Measurements from ENCODE around the gene ALDH4A1. TPM values are rescaled to one million over a fixed set of nuclear protein-coding genes. Genes with fewer than 3 reads are reported as not detected.

Gene ALDH4A1
- total RNA-seq, 3 donors from 2014 or later (not counting 1 experiment from before 2014, with no cell fraction given), result 3.4 to 4.1 (median 3.7) TPM

GRCh38 chr1:18920931-18921330, 18.6 kb upstream of the ALDH4A1 start:
- Histone ChIP-seq H3K4me1 (ENCODE audit: control insufficient read depth, insufficient read depth, low read length) (peaks cover 42% of the 10 kb centered on the region), H3K36me3 (ENCODE audit: control insufficient read depth, insufficient read depth, low read length) (peaks cover 38% of the 10 kb centered on the region), H3K27me3 (ENCODE audit: control insufficient read depth, insufficient read depth, low read length) (no peaks in the 10 kb centered on the region), H3K9me3 (ENCODE audit: control insufficient read depth, insufficient read depth, low read length) (no peaks in the 10 kb centered on the region), H3K27ac (ENCODE audit: low read length) (no peak overlapping the region), H3K4me3 (ENCODE audit: low read length) (no peak overlapping the region)
- 95% methylated on average over 7 of the region's 7 CpGs for WGBS (ENCODE audit: insufficient coverage)
- no peak for DNase-seq
- intact Hi-C loops (cut with micrococcal nuclease), result no loop called here
- H3K36me3 Mint-ChIP-seq, result no peaks in the 10 kb centered on the region
- peak overlapping the region in 1 of 2 donors; percentile 34 for H3K27ac Mint-ChIP-seq
- no peaks in the 10 kb centered on the region for H3K27me3 Mint-ChIP-seq (ENCODE audit: low read depth in 2 of 2)
- H3K9me3 Mint-ChIP-seq, result peaks cover 0 to 2% of the 10 kb centered on the region in 2 donors
- H3K4me3 Mint-ChIP-seq, result no peak overlapping the region
- ATAC-seq, result no peak
- H3K4me1 Mint-ChIP-seq, result peaks cover 29 to 48% of the 10 kb centered on the region in 2 donors
- TF ChIP-seq, protein P1, sequence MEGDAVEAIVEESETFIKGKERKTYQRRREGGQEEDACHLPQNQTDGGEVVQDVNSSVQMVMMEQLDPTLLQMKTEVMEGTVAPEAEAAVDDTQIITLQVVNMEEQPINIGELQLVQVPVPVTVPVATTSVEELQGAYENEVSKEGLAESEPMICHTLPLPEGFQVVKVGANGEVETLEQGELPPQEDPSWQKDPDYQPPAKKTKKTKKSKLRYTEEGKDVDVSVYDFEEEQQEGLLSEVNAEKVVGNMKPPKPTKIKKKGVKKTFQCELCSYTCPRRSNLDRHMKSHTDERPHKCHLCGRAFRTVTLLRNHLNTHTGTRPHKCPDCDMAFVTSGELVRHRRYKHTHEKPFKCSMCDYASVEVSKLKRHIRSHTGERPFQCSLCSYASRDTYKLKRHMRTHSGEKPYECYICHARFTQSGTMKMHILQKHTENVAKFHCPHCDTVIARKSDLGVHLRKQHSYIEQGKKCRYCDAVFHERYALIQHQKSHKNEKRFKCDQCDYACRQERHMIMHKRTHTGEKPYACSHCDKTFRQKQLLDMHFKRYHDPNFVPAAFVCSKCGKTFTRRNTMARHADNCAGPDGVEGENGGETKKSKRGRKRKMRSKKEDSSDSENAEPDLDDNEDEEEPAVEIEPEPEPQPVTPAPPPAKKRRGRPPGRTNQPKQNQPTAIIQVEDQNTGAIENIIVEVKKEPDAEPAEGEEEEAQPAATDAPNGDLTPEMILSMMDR (IDR thresholded peaks at IDR 0.05), result no peak

- no peaks in the 10 kb centered on the region for H3K36me3 Mint-ChIP-seq
- 90% methylated on average over 11 of the region's 12 CpGs for WGBS (ENCODE audit: insufficient coverage)
- peak overlapping the region; percentile 28 for H3K4me3 Mint-ChIP-seq
- no peak overlapping the region for H3K27ac ChIP-seq (ENCODE audit: low read length)
- no peak for DNase-seq
- no peaks in the 10 kb centered on the region for H3K27me3 Mint-ChIP-seq (ENCODE audit: low read depth in 2 of 2)
- ATAC-seq, result no peak
- TF ChIP-seq, protein P1 (IDR thresholded peaks at IDR 0.05), result no peak
- peaks cover 32% of the 10 kb centered on the region for H3K4me1 ChIP-seq (ENCODE audit: control insufficient read depth, insufficient read depth, low read length)
- intact Hi-C loops (cut with micrococcal nuclease), result no loop called here
- no peak overlapping the region for H3K27ac Mint-ChIP-seq
- H3K36me3 ChIP-seq (ENCODE audit: control insufficient read depth, insufficient read depth, low read length), result peaks cover 38% of the 10 kb centered on the region
- no peaks in the 10 kb centered on the region for H3K27me3 ChIP-seq (ENCODE audit: control insufficient read depth, insufficient read depth, low read length)
- no peaks in the 10 kb centered on the region for H3K9me3 Mint-ChIP-seq
- peaks cover 19 to 40% of the 10 kb centered on the region in 2 donors for H3K4me1 Mint-ChIP-seq
- no peak overlapping the region for H3K4me3 ChIP-seq (ENCODE audit: low read length)
- no peaks in the 10 kb centered on the region for H3K9me3 ChIP-seq (ENCODE audit: control insufficient read depth, insufficient read depth, low read length)
These were observed 17.6 kb upstream of the ALDH4A1 start for GRCh38 chr1:18919956-18920355.

DNA sequence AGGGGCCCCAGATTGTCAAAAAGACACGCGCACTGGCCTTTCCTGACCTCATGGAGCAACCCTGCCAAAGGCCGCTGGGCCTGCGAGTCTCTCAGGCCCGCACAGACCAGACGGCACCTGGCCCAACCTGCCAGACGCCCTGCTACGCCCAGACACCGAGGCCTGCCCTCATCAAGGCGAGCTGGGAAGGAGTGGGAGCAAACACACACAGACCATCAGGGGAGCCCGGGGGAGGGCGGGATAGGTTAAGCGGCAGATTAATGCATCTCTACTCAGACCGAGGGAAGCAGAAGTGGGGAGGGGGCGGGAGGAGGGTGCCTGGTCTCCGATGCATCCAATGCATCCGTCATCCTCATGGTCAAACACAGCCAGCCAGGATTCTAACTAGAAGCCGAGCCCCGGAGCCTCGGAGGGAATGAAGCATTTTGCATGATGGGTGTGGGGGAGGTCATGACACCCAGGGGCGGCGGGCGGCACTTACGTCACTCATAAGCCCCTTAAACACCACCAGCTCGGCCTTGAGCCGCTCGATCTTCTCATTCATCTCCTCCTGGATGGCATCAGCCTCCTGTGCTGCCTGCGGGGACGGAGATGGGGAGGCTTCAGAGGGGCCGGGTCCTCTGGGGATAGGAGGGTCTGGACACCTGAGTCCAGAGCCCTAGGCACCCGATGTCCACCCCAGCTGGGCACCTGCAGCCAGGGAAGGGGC, 17.0 kb upstream of the ALDH4A1 start:
- H3K4me3 ChIP-seq (ENCODE audit: low read length), result no peak overlapping the region
- H3K4me1 ChIP-seq (ENCODE audit: control insufficient read depth, insufficient read depth, low read length), result peaks cover 26% of the 10 kb centered on the region
- H3K36me3 ChIP-seq (ENCODE audit: control insufficient read depth, insufficient read depth, low read length), result peaks cover 41% of the 10 kb centered on the region
- TF ChIP-seq, protein P1 (IDR thresholded peaks at IDR 0.05), result no peak
- no peaks in the 10 kb centered on the region for H3K36me3 Mint-ChIP-seq
- H3K27ac Mint-ChIP-seq, result peak overlapping the region in 1 of 2 donors; percentile 31
- no peaks in the 10 kb centered on the region for H3K27me3 Mint-ChIP-seq (ENCODE audit: low read depth in 2 of 2)
- DNase-seq (no peak), ATAC-seq (no peak)
- WGBS (ENCODE audit: insufficient coverage), result 96% methylated on average over 31 of the region's 31 CpGs
- H3K4me1 Mint-ChIP-seq, result peaks cover 16 to 35% of the 10 kb centered on the region in 2 donors
- intact Hi-C loops (cut with micrococcal nuclease), result no loop called here
- H3K9me3 Mint-ChIP-seq, result no peaks in the 10 kb centered on the region
- H3K4me3 Mint-ChIP-seq, result peak overlapping the region; percentile 28
- no peaks in the 10 kb centered on the region for H3K9me3 ChIP-seq (ENCODE audit: control insufficient read depth, insufficient read depth, low read length)
- H3K27ac ChIP-seq (ENCODE audit: low read length), result no peak overlapping the region
- H3K27me3 ChIP-seq (ENCODE audit: control insufficient read depth, insufficient read depth, low read length), result no peaks in the 10 kb centered on the region

- Histone ChIP-seq H3K4me1 (ENCODE audit: control insufficient read depth, insufficient read depth, low read length) (peaks cover 18% of the 10 kb centered on the region), H3K36me3 (ENCODE audit: control insufficient read depth, insufficient read depth, low read length) (peaks cover 47% of the 10 kb centered on the region), H3K27me3 (ENCODE audit: control insufficient read depth, insufficient read depth, low read length) (no peaks in the 10 kb centered on the region), H3K27ac (ENCODE audit: low read length) (no peak overlapping the region), H3K4me3 (ENCODE audit: low read length) (no peak overlapping the region), H3K9me3 (ENCODE audit: control insufficient read depth, insufficient read depth, low read length) (no peaks in the 10 kb centered on the region)
- no peaks in the 10 kb centered on the region for H3K36me3 Mint-ChIP-seq
- DNase-seq (no peak), ATAC-seq (no peak)
- peak overlapping the region; percentile 31 to 73 for H3K27ac Mint-ChIP-seq
- H3K4me1 Mint-ChIP-seq, result peaks cover 10 to 29% of the 10 kb centered on the region in 2 donors
- H3K27me3 Mint-ChIP-seq (ENCODE audit: low read depth in 2 of 2), result no peaks in the 10 kb centered on the region
- H3K4me3 Mint-ChIP-seq, result peak overlapping the region; percentile 33
- WGBS (ENCODE audit: insufficient coverage), result 96% methylated on average over 14 of the region's 14 CpGs
- TF ChIP-seq, protein P1 (IDR thresholded peaks at IDR 0.05), result no peak
- intact Hi-C loops (cut with micrococcal nuclease), result no loop called here
- H3K9me3 Mint-ChIP-seq, result no peaks in the 10 kb centered on the region
These were observed 16.1 kb upstream of the ALDH4A1 start for GRCh38 chr1:18918417-18918816.
